Kidney tubule cell (primary cell): ENCODE results near the gene COL5A1.

Source experiments
- DNase-seq: peaks from one replicate; pipeline ENCODE4 v3.0.0-alpha.2; 2018; ENCODE audit warnings: low spot score

COL5A1 gene

DNA sequence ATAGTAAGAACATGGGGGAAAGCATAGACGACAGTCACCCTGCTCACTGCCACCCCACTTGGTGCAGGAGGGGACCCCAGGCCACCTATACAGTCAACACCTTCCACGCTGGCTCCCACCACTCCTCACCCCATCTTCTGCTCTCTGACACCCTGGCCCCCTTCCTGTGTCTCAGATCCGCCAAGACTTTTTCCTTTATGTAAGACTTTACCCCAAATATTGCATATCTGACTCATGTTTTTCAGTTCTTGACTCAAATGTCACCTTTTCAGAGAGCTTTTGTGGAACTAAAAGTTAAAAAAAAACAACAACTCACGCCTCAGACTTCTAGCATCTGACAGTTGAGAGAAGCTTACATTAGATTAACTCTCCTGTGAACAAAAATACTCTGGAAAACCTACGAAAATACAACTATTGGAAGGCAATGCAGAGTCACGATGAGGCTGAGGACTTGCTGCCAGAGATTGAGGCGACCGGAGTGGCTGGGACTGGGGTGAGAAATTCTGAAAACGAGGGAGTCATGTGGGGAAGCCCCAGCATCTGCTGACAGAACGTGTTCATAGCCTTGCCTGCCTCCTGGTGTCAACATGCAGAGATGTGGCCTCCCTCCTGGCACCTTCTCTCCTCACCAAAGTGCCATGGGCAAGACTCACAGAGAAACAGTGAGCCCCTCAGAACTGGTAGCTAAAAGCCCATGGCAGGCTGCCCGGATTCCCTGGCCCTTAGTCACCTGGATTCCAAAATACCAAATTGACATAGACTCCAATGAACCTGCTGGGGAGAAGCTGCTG is 216.6 kb downstream of the COL5A1 start:
- DNase-seq: no peak

DNA sequence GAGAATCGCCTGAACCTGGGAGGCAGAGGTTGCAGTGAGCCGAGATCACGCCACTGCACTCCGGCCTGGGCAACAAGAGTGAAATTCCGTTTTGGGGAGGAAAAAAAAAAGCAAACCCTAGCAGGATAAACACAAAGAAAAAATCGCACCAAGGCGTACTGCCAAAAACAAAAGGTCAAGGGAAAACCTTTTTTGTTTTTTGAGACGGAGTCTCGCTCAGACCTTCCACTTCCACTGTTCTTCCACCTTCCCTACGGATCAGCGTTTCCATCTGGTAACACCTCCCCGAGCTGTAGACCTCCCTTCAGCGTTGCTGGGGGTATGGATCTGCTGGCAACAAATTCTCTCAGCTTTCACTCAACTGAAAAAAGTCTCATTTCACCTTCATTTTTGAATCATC is 218.9 kb downstream of the COL5A1 start:
- no peak for DNase-seq

- DNase-seq: no peak
These were observed 220.2 kb downstream of the COL5A1 start for GRCh38 chr9:134861595-134862334.

DNA sequence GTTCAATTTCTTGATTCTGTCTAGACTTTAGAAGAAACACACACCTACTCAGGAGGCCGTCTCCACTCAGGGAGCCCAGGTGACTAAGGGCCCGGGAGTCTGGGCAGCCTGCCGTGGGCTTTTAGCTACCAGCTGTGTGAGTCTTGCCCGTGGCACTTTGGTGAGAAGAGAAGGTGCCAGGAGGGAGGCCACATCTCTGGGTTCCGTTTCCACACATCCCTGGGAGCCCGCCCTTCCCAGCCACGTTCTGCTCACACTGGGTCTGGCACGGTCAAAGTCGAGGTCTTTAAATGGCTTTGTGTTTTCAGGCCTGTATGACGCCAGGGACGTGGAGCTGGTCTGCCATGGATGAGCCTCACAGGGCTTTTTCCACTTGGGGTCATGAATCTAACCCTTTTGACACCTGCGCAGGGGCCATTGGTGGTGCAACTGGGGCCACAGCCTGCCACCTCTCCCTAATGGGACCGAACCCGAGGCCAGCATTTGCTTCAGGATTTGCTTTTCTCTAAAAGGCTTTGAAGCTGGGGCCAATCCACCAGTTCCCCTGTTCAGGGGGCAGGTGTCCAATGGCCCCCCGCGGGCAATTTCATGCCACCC is 221.8 kb downstream of the COL5A1 start:
- DNase-seq: no peak

DNA sequence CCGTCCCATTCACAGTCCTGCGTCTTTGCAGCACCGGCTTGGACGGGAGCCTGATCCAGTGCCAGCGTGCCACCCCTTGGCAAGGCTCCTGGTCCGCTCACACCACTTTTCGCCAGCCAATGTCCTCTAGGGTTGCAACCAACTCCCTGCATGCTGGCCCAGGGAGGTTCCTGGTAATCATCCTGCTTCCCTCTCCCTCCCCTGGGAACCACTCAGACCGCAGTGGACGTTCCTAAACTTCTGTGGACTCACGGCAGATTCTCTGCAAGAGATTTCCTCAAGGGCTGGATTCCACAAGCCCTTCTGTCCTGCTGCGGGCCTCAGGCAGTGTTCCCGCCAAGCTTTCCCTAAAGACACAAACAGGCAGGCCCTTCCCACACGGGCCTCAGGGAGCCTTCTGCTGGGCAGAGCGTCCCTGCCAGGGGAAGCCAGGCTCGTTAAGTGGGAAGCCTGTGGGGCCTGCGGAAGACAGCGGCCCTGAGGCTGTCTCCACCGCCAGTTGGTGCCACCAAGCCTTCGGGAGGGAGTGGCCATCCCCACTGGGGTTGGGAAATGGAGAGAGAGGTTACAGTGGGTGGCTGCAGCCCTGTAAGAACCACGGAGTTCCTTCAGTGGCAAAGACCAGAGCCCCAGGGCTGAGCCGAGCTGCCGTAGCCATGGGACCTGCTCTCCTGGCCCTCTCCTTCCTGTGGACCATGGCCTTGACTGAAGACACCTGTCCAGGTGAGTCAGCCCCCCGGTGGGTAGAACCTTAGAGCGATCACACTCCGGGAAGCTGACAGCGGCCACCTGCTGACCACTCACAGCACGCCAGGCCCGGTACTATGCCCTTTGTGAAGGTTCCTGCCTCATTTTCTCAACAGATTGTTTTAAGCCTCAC is 222.6 kb downstream of the COL5A1 start:
- DNase-seq: no peak

DNA sequence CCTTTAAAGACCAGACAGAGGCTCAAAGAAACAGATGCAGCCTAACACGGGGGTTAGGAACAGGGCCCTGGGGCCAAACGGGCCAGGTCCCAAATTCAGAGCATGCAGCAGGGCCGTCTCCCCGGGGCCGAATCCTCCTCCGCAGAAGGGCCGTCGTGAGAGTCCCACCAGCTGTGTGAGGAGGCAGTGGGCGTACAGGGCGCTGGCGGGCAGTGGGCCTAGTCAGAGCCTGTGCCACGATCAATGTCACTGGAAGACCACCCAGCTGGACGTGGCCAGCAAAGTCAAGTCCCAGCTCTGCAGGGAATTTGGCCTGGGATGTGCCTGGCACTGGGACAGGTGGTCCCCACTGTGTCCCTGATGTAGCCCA is 223.2 kb downstream of the COL5A1 start:
- DNase-seq: no peak

DNA sequence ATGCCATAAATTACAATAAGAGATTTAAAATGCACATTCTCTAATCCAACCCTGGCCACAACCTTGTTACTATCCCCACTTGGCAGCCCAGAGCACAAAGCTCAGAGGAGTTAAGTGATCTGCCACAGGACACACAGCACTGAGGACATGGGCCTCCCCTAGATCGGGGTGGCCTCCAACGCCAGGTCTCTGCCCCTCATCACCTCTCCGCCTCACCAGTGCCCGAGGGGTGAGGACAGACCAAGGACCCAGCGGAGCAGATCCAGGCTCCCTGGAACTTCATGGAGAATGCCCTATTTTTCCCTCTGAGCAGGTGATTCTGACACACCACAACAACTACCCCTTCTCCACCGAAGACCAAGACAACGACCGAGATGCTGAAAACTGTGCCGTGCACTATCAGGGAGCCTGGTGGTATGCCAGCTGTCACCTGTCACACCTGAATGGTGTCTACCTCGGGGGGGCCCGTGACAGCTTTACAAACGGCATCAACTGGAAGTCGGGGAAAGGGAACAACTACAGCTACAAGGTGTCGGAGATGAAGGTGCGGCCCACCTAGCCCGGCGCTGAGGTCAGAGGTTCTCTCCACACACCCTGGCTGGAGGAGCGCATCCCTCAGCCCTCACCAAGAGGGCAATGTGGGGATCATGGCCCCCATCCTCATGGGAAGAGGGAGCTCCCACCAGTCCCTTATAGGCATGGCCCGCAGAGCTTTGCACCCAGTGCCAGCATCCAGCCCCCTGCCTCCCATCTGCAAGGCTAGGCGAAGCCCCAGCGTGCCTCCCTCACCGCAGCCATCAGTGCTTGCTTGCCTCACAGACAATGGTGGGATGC is 226.5 kb downstream of the COL5A1 start:
- DNase-seq: no peak

- no peak for DNase-seq
These were observed 227.3 kb downstream of the COL5A1 start for GRCh38 chr9:134868751-134869553.

DNA sequence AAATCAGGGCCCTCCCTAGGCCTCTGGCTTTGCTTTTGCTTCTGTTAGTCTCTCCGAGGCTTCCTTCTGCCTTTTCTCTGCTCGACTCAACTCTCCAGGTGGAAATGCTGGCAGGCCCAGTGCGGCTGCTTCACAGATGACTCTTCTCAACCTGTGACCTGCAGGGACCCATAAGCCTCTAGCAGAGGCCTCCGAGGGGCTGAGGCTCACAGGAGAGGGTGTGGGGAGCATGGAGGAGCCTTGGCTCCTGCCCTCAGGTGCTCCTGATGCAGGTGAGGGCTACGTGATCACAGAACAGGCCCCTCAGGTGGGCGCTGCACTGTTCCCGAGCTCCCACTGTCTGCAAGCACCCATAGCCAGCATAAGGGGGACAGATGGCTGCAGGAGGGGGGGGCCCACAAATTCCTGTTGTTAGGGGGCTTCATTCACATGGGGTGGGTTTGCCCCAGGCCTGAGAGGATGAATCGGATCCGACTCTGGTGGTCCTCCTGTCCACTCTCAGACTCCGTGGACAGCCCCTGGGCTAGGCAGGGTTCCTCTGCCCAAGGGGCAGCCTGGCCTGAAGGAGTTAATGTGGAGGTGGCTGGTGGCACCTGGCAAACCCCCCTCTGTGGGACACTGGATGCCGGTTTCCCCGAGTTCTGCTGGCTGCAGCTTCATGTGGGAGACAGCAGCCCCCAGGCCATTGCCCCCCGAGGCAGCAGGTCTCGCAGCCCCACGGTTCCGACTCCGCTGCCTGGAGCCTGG is 228.1 kb downstream of the COL5A1 start:
- no peak for DNase-seq

DNA sequence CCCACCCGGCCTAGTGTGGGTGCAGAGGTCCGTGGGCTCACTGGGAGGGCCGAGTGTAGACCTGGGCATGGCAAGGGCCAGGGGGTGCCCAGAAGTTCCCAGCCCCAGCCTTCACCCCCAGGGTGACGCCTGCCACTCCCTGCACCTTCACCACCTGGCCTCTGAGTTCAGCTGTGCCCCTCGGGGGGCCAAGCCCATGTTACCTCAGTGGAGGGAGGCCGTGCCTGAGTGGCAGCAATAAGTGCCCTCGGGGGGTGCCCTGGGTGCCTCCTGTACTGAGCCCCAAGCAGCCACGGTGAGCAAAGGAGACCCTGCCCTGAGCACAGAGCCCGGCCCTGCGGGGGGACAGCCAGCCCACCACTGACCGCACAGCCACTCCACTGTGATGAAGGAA is 228.7 kb downstream of the COL5A1 start:
- no peak for DNase-seq

- DNase-seq: no peak
These were observed 229.4 kb downstream of the COL5A1 start for GRCh38 chr9:134870746-134871662.

DNA sequence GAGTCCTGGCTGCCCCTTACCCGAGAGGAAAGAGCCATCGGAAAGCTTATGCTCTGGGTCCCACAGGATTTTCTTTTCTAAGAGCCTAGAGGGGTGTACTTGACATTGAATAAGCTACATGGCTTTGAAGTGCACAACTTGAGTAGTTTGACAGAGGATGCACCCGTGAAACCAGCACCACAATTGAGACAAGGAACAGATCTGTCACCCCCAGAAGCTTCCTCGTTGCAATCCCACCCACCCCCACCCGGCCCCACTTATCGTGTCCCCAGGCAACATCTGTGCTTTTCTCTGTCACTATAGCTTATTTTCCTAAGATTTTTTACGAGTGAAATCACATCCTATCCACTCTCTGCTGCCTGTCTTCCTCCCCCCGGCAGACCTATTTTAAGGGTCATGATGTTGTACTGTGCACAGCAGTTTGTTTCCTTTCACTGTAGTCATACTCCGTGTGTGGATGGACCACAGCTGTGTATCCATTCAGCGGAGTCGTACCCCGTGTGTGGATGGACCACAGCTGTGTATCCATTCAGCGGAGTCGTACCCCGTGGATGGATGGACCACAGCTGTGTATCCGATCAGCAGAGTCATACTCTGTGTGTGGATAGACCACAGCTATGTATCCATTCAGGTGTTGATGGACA is 230.2 kb downstream of the COL5A1 start:
- DNase-seq: no peak

GRCh38 chr9:134872482-134873231 is 231.1 kb downstream of the COL5A1 start:
- DNase-seq: no peak

DNA sequence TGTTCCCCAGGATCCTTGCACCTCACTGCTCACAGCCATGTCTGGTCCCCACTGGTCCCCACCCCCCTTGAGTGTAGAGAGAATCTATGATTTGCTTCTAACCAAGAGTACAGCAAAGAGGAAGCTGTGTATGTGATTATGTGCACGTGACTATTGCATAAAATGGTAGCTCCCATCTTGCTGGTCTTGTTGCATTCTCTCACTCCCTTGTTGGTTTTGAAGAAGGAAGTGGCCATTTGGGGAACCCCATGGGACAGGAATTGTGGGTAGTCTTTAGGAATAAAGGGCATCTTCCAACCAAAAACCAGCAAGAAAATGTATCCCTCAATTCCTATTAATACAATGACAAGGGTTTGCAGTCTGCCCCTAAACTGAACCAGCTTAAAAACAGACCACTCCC is 233.8 kb downstream of the COL5A1 start:
- no peak for DNase-seq

DNA sequence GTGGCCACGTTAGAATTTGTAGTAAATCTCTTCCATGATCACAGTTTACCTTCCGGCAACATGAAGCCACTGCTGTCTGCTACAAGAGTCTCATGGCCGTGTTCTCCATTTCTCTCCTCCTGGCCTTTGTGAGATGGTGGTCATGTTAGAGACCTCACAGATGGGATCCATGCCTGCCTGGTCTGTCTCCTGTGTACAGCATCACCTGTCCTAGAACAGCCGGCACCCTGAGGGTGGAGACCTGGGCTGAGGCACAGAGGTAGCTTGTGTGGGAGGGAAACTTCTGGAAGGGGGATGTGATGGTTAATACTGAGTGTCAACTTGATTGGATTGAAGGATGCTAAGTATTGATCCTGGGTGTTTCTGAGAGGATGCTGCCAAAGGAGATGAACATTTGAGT is 235.9 kb downstream of the COL5A1 start:
- no peak for DNase-seq

DNA sequence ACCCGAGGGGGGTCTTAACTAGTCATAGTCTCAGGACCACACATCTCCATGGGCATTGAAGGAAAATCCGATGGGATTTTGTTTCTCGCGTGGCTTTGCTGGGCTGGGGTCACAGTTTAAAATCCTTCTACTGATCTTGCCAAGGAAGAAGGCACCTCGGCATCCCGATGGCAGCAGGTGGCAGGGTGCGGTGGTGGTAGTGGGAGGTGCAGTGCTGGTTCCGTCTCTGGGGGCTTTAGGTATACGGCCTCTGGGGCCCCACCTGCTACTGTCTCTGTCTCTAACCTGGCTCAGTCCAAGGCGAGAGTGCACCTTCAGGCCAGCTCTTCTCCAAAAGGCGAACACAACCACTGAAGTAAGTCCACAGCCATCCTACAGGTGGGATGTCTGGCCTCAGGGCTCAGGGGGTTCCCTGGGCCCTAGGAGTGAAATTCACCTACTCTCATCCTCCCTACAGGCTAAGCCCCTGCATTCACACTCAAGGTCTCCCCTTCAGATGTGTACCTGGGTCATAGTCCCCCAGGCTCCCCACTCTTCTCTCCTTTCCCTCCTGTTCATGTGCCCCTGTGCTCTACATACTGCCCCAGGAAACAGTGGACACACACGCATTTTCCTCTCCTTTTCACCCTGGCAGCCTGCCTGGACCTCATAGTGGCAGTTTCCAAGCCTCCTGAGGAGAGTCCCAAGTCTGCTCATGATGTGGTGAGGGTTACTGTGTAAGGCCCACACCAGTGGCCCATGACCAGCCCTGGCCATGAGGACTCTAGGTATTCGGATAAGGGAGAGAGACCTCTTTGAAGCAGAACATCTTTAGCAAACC is 238.3 kb downstream of the COL5A1 start:
- DNase-seq: no peak
